Nephron progenitor cell (in vitro differentiated cells): ENCODE measurements around the gene TRIM50.
"Not testable (repeated sequence)": the region's sequence is repeated elsewhere in the genome, so short reads cannot be mapped to it uniquely, and the experiment has no call there.

Source experiments
- DNase-seq: peaks from one replicate; pipeline ENCODE4 v3.0.0; 2021
- H3K27ac Mint-ChIP-seq: 2 replicates; pipeline ENCODE4 v1.8.0; 2021; ENCODE audit warnings: mild to moderate bottlenecking, moderate library complexity, mixed read lengths
- H3K27me3 Mint-ChIP-seq: 2 replicates; pipeline ENCODE4 v1.8.0; 2021; ENCODE audit warnings: mild to moderate bottlenecking, low read depth, mixed read lengths; ENCODE audit not compliant: poor library complexity
- H3K36me3 Mint-ChIP-seq: 2 replicates; pipeline ENCODE4 v1.8.0; 2021; ENCODE audit warnings: low read depth, mixed read lengths
- H3K4me1 Mint-ChIP-seq: 2 replicates; pipeline ENCODE4 v1.8.0; 2021; ENCODE audit warnings: mixed read lengths
- H3K4me3 Mint-ChIP-seq: 2 replicates; pipeline ENCODE4 v1.8.0; 2021; ENCODE audit warnings: mild to moderate bottlenecking, moderate library complexity, mixed read lengths
- H3K9me3 Mint-ChIP-seq: 2 replicates; pipeline ENCODE4 v1.8.0; 2021; ENCODE audit warnings: mild to moderate bottlenecking, moderate library complexity, mixed read lengths
- CTCF ChIP-seq: fragments of 200-600 bp; sonication (generic); IDR thresholded peaks from 2 replicates; pipeline ENCODE4 v1.5.0; 2021; ENCODE audit warnings: antibody characterized with exemption

Gene TRIM50

GRCh38 chr7:73327922-73328321 lies at the start of gene TRIM50, which contains the start of gene FKBP6:
TSS of gene TRIM50 (minus strand) at chr7:73328082. CDS start at chr7:73324787, 3,295 bp downstream.
TSS of gene FKBP6 (plus strand) at chr7:73328161. CDS start at chr7:73328429, 268 bp downstream.
- DNase-seq, H3K4me3 Mint-ChIP-seq, H3K9me3 Mint-ChIP-seq, H3K27me3 Mint-ChIP-seq, H3K36me3 Mint-ChIP-seq, H3K27ac Mint-ChIP-seq: not testable (repeated sequence)
- peaks cover 27% of the 10 kb centered on the region for H3K4me1 Mint-ChIP-seq

- Mint-ChIP-seq H3K36me3 (no peaks in the 10 kb centered on the region), H3K4me1 (no peaks in the 10 kb centered on the region), H3K27me3 (peaks cover 12% of the 10 kb centered on the region), H3K27ac (no peak overlapping the region), H3K9me3 (peaks cover 14% of the 10 kb centered on the region), H3K4me3 (no peak overlapping the region)
- no peak for TF ChIP-seq CTCF
- DNase-seq, result no peak
Measured at GRCh38 chr7:73376671-73377412, 49.0 kb upstream of the TRIM50 start.

GRCh38 chr7:73376262-73376661 lies 48.4 kb upstream of the TRIM50 start:
- not testable (repeated sequence) for H3K27ac Mint-ChIP-seq, H3K4me1 Mint-ChIP-seq, H3K36me3 Mint-ChIP-seq, H3K4me3 Mint-ChIP-seq, DNase-seq
- peaks cover 13% of the 10 kb centered on the region for H3K27me3 Mint-ChIP-seq
- peaks cover 10% of the 10 kb centered on the region for H3K9me3 Mint-ChIP-seq

- Mint-ChIP-seq H3K9me3 (peaks cover 9% of the 10 kb centered on the region), H3K27ac (peak overlapping the region; percentile 13), H3K4me3 (no peak overlapping the region), H3K36me3 (no peaks in the 10 kb centered on the region), H3K27me3 (peaks cover 8% of the 10 kb centered on the region), H3K4me1 (peaks cover 9% of the 10 kb centered on the region)
- DNase-seq, result no peak
- no peak for TF ChIP-seq CTCF
Measured at GRCh38 chr7:73373741-73374140, 45.9 kb upstream of the TRIM50 start.

- H3K36me3 Mint-ChIP-seq, result no peaks in the 10 kb centered on the region
- no peak for DNase-seq
- no peak overlapping the region for H3K4me3 Mint-ChIP-seq
- no peak for TF ChIP-seq CTCF
- H3K27me3 Mint-ChIP-seq, result peaks cover 8% of the 10 kb centered on the region
- peaks cover 27% of the 10 kb centered on the region for H3K4me1 Mint-ChIP-seq
- H3K9me3 Mint-ChIP-seq, result peaks cover 9% of the 10 kb centered on the region
- peak overlapping the region; percentile 0 for H3K27ac Mint-ChIP-seq
Measured at GRCh38 chr7:73369622-73370021, 41.7 kb upstream of the TRIM50 start.

- Mint-ChIP-seq H3K36me3 (no peaks in the 10 kb centered on the region), H3K27ac (no peak overlapping the region), H3K27me3 (peaks cover 8% of the 10 kb centered on the region), H3K4me3 (no peak overlapping the region), H3K9me3 (peaks cover 9% of the 10 kb centered on the region), H3K4me1 (peaks cover 28% of the 10 kb centered on the region)
- no peak for DNase-seq
- no peak for TF ChIP-seq CTCF
Measured at GRCh38 chr7:73369009-73369408, 41.1 kb upstream of the TRIM50 start.

- no peak for DNase-seq
- H3K27me3 Mint-ChIP-seq, result peaks cover 6% of the 10 kb centered on the region
- no peak overlapping the region for H3K4me3 Mint-ChIP-seq
- H3K4me1 Mint-ChIP-seq, result peaks cover 32% of the 10 kb centered on the region
- peak overlapping the region; percentile 96 for H3K27ac Mint-ChIP-seq
- H3K36me3 Mint-ChIP-seq, result no peaks in the 10 kb centered on the region
- peaks cover 4% of the 10 kb centered on the region for H3K9me3 Mint-ChIP-seq
- no peak for TF ChIP-seq CTCF
Measured at GRCh38 chr7:73366990-73367389, 39.1 kb upstream of the TRIM50 start.
